T-helper 2 cell treated with Interferon-gamma antibody and Interleukin-4, amounts not matched to agents 5 μg/mL and 100 μg/mL, for 36 hours (primary cell): ENCODE measurements around the gene FKBP4.
"Not testable (repeated sequence)": the region's sequence is repeated elsewhere in the genome, so short reads cannot be mapped to it uniquely, and the experiment has no call there.

ENCODE experiments used
- DNase-seq: peaks from one replicate; pipeline ENCODE4 v3.0.0; 2021; ENCODE audit warnings: low spot score
- H3K27ac Mint-ChIP-seq: one replicate; pipeline ENCODE4 v1.8.0; 2021; ENCODE audit warnings: mild to moderate bottlenecking, mixed read lengths
- H3K27me3 Mint-ChIP-seq: one replicate; pipeline ENCODE4 v1.8.0; 2021; ENCODE audit warnings: low read depth, mixed read lengths
- H3K36me3 Mint-ChIP-seq: one replicate; pipeline ENCODE4 v1.8.0; 2021; ENCODE audit warnings: low read depth, mixed read lengths
- H3K4me1 Mint-ChIP-seq: one replicate; pipeline ENCODE4 v1.8.0; 2021; ENCODE audit warnings: low read depth, mixed read lengths
- H3K4me3 Mint-ChIP-seq: one replicate; pipeline ENCODE4 v1.8.0; 2022; ENCODE audit warnings: mild to moderate bottlenecking, moderate library complexity, mixed read lengths
- H3K9me3 Mint-ChIP-seq: one replicate; pipeline ENCODE4 v1.8.0; 2021; ENCODE audit warnings: mixed read lengths

Gene FKBP4

GRCh38 chr12:2768224-2768961 is 26.4 kb upstream of the FKBP4 start:
- no peaks in the 10 kb centered on the region for H3K9me3 Mint-ChIP-seq
- H3K27me3 Mint-ChIP-seq = no peaks in the 10 kb centered on the region
- no peak overlapping the region for H3K27ac Mint-ChIP-seq
- H3K4me1 Mint-ChIP-seq = no peaks in the 10 kb centered on the region
- no peak overlapping the region for H3K4me3 Mint-ChIP-seq
- DNase-seq = no peak
- no peaks in the 10 kb centered on the region for H3K36me3 Mint-ChIP-seq

DNA sequence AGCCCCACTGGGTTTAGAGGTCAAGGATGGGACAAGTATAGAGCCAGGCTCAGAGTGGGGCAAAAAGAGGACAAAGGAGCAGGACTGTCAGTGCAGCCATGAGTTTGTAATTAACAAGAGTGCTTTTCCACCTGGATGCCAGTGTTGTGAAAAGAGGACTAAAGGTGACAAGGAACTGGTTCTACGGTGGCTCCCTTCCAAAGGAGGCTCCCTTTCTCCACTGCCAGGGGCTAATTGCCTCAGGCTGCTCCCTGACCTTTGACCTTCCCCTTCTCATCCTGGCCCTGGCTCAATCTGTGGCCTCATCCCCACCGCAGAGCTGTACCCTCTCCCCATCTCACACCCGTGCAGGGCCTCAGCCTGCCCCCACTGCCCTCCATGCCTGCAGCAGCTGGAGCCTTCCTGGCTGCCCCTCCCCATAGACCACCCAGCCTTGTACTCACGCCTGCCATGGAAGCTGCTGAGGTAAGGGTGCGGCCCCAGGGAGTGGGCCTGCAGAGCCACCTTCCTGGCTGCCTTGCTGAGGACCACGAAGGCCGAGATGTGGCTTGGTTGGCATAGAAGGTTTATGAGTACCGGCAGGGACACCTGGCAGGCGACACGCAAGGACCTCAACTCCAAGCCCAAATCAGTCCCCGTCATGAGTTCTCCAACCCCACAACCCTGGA is 24.8 kb upstream of the FKBP4 start:
- H3K27ac Mint-ChIP-seq = no peak overlapping the region
- DNase-seq = no peak
- H3K36me3 Mint-ChIP-seq = no peaks in the 10 kb centered on the region
- no peaks in the 10 kb centered on the region for H3K9me3 Mint-ChIP-seq
- no peaks in the 10 kb centered on the region for H3K27me3 Mint-ChIP-seq
- no peaks in the 10 kb centered on the region for H3K4me1 Mint-ChIP-seq
- no peak overlapping the region for H3K4me3 Mint-ChIP-seq

- not testable (repeated sequence) for H3K36me3 Mint-ChIP-seq, H3K4me1 Mint-ChIP-seq, H3K27ac Mint-ChIP-seq, H3K4me3 Mint-ChIP-seq, DNase-seq, H3K9me3 Mint-ChIP-seq, H3K27me3 Mint-ChIP-seq
Measured at GRCh38 chr12:2770544-2770943, 24.2 kb upstream of the FKBP4 start.

DNA sequence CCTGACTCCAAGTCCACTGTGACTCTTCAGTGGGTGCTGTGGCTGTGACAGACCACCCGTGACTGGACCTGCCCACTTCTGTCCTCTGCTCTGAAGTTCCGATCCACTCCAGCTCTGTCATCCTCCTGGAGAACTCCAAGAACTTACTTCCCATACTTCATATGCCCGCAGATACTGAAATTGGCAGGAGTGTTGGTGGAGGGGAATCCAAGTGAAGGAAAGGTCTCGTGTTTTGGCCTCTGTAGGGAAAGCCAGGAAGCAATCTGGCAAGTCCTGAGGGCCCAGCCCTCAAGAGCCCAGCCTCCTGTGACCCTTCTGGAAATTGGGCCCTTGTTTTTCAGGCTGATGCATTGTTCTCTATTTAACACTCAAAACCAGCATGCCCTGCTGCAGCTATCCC is 22.4 kb upstream of the FKBP4 start:
- no peak overlapping the region for H3K27ac Mint-ChIP-seq

GRCh38 chr12:2773199-2773875 is 21.4 kb upstream of the FKBP4 start:
- no peak overlapping the region for H3K4me3 Mint-ChIP-seq
- no peaks in the 10 kb centered on the region for H3K36me3 Mint-ChIP-seq
- H3K9me3 Mint-ChIP-seq = no peaks in the 10 kb centered on the region
- peaks cover 2% of the 10 kb centered on the region for H3K27me3 Mint-ChIP-seq
- H3K27ac Mint-ChIP-seq = no peak overlapping the region
- no peaks in the 10 kb centered on the region for H3K4me1 Mint-ChIP-seq
- DNase-seq = no peak

More for the DNA sequence above, 22.4 kb upstream of the FKBP4 start:
- Mint-ChIP-seq H3K36me3 (no peaks in the 10 kb centered on the region), H3K9me3 (no peaks in the 10 kb centered on the region), H3K4me1 (no peaks in the 10 kb centered on the region), H3K27me3 (no peaks in the 10 kb centered on the region), H3K4me3 (no peak overlapping the region)
- DNase-seq = no peak

DNA sequence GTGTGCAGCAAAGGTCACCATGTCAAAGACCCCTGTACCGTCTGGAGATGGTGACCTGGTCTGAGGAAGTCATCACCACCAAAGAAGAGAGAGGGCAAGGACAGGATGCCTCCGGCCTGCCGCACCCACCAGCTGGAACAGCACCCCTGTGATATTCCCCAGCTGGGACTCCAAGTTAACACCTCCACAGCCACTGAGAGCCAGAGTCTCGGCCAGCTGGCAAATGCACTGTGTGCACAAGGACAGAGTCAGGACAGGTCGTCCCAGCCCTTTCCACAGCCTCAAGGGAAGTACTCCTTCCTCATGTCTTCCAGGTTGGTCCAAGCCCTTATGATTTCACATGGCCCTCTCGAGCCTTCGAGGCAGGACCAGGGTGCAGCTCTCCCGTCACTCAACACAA is 19.3 kb upstream of the FKBP4 start:
- no peak for DNase-seq
- Mint-ChIP-seq H3K36me3 (no peaks in the 10 kb centered on the region), H3K4me1 (no peaks in the 10 kb centered on the region), H3K9me3 (no peaks in the 10 kb centered on the region), H3K27me3 (peaks cover 7% of the 10 kb centered on the region), H3K27ac (no peak overlapping the region), H3K4me3 (no peak overlapping the region)

DNA sequence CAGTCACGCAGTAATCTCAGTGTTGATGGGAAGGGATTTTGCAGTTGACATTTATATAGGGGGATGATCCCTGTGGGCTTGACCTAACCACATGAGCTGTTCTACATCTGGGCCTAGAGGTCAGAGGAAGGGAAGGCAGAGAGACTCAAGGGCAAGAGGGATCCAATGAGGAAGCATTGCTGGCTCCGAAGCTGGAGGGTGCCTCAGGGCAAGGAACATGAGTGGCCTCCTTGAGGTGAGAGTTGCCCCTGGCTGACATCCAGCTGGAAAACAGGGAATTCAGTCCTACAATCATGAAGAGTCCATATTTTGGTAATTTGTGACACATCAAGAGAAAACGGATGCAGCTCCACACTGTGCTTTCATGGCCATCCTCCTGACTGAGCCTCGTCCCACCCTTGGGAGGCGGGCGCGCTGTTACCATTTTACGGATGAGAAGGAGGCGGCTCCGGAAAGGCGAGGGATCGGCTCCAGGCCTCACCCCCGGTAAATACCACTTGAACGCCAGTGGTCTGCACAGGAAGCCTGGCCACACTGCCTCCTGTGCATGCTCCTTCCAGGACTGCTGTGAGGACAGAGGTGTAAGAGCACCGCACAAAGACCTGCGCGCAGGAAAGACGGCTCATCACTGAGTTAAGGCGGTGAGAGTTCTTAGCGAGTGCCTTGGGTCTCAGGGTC is 18.5 kb upstream of the FKBP4 start:
- Mint-ChIP-seq H3K36me3 (no peaks in the 10 kb centered on the region), H3K27me3 (peaks cover 7% of the 10 kb centered on the region), H3K4me1 (no peaks in the 10 kb centered on the region), H3K27ac (no peak overlapping the region), H3K4me3 (no peak overlapping the region), H3K9me3 (no peaks in the 10 kb centered on the region)
- DNase-seq = no peak

- H3K36me3 Mint-ChIP-seq = no peaks in the 10 kb centered on the region
- no peak for DNase-seq
- H3K4me1 Mint-ChIP-seq = peaks cover 6% of the 10 kb centered on the region
- no peaks in the 10 kb centered on the region for H3K9me3 Mint-ChIP-seq
- peaks cover 25% of the 10 kb centered on the region for H3K27me3 Mint-ChIP-seq
- no peak overlapping the region for H3K27ac Mint-ChIP-seq
- H3K4me3 Mint-ChIP-seq = no peak overlapping the region
Measured at GRCh38 chr12:2779281-2779680, 15.5 kb upstream of the FKBP4 start.

- Mint-ChIP-seq H3K36me3 (no peaks in the 10 kb centered on the region), H3K4me3 (peak overlapping the region; percentile 76), H3K27ac (no peak overlapping the region), H3K27me3 (peaks cover 40% of the 10 kb centered on the region), H3K4me1 (peaks cover 9% of the 10 kb centered on the region), H3K9me3 (no peaks in the 10 kb centered on the region)
- DNase-seq = peak; percentile 29
Measured at GRCh38 chr12:2783936-2784600, 10.7 kb upstream of the FKBP4 start.

GRCh38 chr12:2785017-2785416 is 9.8 kb upstream of the FKBP4 start:
- Mint-ChIP-seq H3K9me3 (no peaks in the 10 kb centered on the region), H3K27ac (no peak overlapping the region)

GRCh38 chr12:2791089-2791488 is 3.7 kb upstream of the FKBP4 start:
- Mint-ChIP-seq H3K27me3 (peaks cover 29% of the 10 kb centered on the region), H3K4me3 (no peak overlapping the region), H3K9me3 (no peaks in the 10 kb centered on the region), H3K36me3 (peaks cover 1% of the 10 kb centered on the region), H3K27ac (no peak overlapping the region), H3K4me1 (peaks cover 3% of the 10 kb centered on the region)
- no peak for DNase-seq

More at GRCh38 chr12:2785017-2785416, 9.8 kb upstream of the FKBP4 start:
- DNase-seq = no peak
- Mint-ChIP-seq H3K36me3 (no peaks in the 10 kb centered on the region), H3K4me1 (peaks cover 9% of the 10 kb centered on the region), H3K27me3 (peaks cover 40% of the 10 kb centered on the region), H3K4me3 (no peak overlapping the region)

DNA sequence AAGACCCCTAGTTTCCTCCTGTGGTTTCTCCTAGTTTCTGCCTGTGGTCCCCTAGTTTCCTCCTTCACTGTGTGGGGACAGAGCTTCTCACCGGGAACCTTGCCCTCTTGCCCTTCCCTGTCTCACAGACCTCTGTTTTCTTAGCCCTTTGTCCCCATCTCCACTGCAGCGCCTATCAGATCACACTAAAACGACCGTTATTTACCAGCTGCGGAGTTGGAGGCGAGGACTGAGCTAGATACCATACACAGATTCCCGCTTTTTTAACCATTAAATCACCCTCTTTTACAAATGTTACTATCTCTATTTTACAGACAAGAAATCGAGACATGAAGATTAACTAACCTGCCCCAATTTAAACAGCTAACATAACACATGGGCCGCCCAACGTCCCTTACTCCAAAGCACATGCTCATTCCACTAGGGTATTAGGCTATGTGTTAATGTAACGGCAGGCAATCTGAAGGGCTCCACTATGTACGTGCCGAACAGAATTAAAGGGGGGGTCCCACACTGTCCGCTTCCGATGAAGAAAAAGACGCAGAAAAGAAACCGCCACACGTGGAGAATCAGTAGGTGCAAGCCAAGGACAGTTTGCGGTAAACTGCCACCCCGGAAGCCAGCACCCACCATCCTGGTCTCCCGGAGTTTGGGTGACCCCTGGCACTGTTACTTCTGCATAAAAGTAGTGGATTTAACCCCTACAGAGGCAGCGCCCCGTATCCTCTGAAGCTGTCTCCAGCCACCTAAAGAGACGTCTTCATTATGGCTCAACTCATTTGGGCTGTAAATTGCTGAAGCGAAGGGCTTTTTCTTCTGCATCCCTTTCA is 1.9 kb upstream of the FKBP4 start:
- Mint-ChIP-seq H3K27ac (no peak overlapping the region), H3K36me3 (peaks cover 14% of the 10 kb centered on the region), H3K27me3 (peaks cover 29% of the 10 kb centered on the region), H3K4me3 (peak overlapping the region; percentile 71), H3K4me1 (peaks cover 12% of the 10 kb centered on the region), H3K9me3 (no peaks in the 10 kb centered on the region)
- no peak for DNase-seq

GRCh38 chr12:2793561-2793960 is 1.2 kb upstream of the FKBP4 start:
- peaks cover 15% of the 10 kb centered on the region for H3K4me1 Mint-ChIP-seq
- H3K27ac Mint-ChIP-seq = no peak overlapping the region
- H3K4me3 Mint-ChIP-seq = peak overlapping the region; percentile 71
- H3K9me3 Mint-ChIP-seq = no peaks in the 10 kb centered on the region
- peaks cover 24% of the 10 kb centered on the region for H3K27me3 Mint-ChIP-seq
- peaks cover 19% of the 10 kb centered on the region for H3K36me3 Mint-ChIP-seq
- no peak for DNase-seq
